GM13977 (cell line): ENCODE data around the gene CYB5RL.

Experiments used
- DNase-seq: peaks from one replicate; pipeline ENCODE4 v3.0.0; 2012; ENCODE audit warnings: low spot score
- in situ Hi-C: fragments of 300-500 bp; cut with MboI; formaldehyde crosslinking; loops from one replicate; pipeline ENCODE4 v1.12.0; 2022; ENCODE audit warnings: low sequenced_read_pairs, low pct_unique_long_range_greater_than_20kb, mixed read lengths, inconsistent platforms; ENCODE audit not compliant: unreplicated experiment
- TF ChIP-seq, protein P1 (sequence below): IDR thresholded peaks from 2 replicates; pipeline ENCODE4 v1.5.1; 2012; ENCODE audit warnings: mild to moderate bottlenecking, control low read depth; ENCODE audit not compliant: insufficient read depth; ENCODE audit errors: extremely low read depth, missing control alignments

Gene CYB5RL

DNA sequence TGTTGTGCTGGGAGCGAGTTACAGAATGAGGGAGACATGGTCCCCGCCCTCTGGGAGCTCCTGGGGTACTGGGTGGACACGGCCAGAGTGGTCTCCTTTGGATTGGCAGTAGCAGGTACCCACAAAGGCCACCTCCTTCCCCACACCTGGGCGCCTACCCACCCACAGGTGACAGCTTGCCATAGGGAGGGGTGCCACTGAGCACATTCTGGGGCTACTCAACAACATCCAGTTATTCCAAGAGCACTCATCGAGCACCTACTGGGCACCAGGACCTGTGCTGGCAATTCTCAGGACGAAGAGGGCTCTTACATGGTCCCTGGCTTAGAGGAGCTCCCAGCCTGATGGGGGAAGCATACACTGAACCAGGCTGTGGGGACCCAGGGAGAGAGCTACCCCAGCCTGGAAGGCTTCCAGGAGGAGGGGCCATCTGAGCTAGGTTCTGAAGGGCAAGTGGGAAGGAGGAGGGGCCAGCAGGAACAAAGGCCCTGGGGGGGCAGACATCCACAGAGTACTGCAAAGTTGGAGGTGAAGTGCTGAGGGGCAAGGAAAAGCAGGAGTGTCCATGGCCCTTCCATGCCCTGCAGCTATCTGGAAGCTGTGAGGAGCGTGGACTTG lies 22.1 kb upstream of the CYB5RL start:
- no peak for DNase-seq
- TF ChIP-seq, protein P1, sequence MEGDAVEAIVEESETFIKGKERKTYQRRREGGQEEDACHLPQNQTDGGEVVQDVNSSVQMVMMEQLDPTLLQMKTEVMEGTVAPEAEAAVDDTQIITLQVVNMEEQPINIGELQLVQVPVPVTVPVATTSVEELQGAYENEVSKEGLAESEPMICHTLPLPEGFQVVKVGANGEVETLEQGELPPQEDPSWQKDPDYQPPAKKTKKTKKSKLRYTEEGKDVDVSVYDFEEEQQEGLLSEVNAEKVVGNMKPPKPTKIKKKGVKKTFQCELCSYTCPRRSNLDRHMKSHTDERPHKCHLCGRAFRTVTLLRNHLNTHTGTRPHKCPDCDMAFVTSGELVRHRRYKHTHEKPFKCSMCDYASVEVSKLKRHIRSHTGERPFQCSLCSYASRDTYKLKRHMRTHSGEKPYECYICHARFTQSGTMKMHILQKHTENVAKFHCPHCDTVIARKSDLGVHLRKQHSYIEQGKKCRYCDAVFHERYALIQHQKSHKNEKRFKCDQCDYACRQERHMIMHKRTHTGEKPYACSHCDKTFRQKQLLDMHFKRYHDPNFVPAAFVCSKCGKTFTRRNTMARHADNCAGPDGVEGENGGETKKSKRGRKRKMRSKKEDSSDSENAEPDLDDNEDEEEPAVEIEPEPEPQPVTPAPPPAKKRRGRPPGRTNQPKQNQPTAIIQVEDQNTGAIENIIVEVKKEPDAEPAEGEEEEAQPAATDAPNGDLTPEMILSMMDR: no peak
- in situ Hi-C loops: no loop called here

DNA sequence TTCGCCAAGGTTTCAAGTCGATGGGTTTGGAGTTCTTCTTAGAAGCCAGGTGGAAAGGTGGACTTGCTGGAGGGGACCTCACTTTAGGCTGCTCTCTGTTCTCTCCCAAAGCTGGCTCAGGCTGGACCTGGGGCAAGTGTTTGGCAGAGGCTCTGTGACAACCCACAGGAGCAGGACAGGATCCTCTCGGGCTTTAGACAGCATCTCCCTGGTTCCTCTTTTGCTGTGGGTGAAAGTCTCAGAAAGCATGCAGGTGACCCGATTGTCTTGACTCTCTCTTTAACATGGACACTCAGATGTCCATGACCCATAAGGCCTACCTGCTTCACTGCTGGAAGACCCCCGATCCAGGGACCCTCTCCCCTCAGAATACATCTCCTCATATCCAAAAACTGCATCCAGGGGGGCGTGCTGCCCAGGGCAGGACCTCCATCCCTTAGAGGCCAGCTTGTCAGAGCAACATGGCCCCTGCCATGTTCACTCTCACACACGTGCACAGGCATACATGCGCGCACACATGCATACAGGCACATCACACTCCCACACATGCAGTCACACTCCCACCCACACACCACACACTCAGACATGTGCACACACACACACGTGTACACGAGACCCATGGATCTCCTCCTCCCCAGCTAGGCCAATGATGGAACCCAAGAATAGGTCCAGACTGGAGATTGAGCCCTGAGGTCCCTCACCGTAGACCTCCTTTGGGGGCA lies 21.4 kb upstream of the CYB5RL start:
- in situ Hi-C loops: no loop called here
- no peak for DNase-seq

DNA sequence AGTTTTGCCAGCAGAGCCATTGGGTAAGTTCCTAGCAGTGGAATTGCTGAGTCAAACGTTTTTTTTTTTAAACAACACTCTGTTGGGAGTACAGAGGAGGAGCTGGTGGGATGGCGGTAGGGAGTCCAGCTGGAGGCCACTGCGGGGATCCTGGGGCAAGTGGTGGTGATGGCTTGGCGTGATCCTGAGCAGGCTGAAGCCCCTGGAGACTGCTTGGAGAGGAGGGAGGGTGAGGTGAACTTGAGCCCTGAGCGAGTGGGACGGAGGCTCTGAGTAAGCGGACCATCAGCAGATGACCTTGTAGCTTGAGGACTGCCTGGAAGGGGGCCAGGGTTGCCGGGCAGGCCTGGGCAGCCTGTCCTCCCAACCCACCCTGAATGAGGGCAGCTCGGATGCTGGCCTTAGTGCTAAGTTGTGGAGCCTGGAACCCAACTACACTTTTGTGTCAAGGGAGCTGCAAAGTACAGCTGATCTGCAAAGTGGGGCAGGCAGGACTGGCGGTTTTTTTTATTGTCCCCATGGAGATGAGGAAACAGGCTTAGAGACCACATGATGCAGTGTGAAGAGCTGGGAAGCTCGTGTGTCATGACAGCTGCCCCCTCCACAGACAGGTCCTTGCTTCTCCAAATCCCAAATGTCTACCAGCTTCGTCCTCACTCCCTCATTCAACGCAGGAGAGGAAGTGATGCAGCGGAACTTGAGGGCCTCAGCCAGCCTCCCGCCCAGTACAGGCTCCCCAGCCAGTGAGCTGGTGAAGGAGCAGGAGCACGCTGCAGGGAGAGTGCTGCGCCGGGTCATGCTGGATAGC lies 20.4 kb upstream of the CYB5RL start:
- in situ Hi-C loops: no loop called here
- TF ChIP-seq, protein P1: no peak
- no peak for DNase-seq

More for the DNA sequence above, 21.4 kb upstream of the CYB5RL start:
- TF ChIP-seq, protein P1: no peak

DNA sequence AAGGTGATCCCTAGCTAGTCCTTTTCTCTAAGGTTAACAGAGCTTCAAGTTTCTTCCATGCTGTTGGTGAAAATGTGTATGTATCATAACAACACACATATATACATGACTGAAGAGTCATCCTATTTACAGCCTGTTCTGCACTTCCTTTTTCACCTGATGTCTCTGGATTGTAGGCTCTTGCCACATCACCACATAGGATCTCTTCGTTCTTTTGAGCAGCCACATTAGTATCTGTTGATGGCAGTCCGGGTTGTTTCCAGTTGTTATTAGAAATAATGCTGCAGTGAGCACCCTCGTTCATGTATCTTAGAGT lies 19.8 kb upstream of the CYB5RL start:
- in situ Hi-C loops: no loop called here
- TF ChIP-seq, protein P1: no peak

GRCh38 chr1:54218883-54219687 lies 19.3 kb upstream of the CYB5RL start:
- in situ Hi-C loops: no loop called here
- no peak for DNase-seq
- TF ChIP-seq, protein P1: no peak

More for the DNA sequence above, 19.8 kb upstream of the CYB5RL start:
- DNase-seq: no peak

- TF ChIP-seq, protein P1: no peak
- DNase-seq: no peak
- in situ Hi-C loops: no loop called here
These were observed 15.7 kb upstream of the CYB5RL start for GRCh38 chr1:54215523-54215922.
